NCI-H748 (cell line): ENCODE measurements around the gene ISCA2.

ENCODE experiments used
- DNase-seq: peaks from one replicate; lab custom pipeline; 2025; ENCODE audit not compliant: unreplicated experiment; lab: John Stamatoyannopoulos, UW

Gene ISCA2

GRCh38 chr14:74507840-74508239, 14.3 kb downstream of the ISCA2 start:
- no peak for DNase-seq

GRCh38 chr14:74508292-74508731, 14.7 kb downstream of the ISCA2 start:
- peak; percentile 16 for DNase-seq

GRCh38 chr14:74508844-74509428, 15.4 kb downstream of the ISCA2 start:
- DNase-seq, result no peak

- DNase-seq, result no peak
Measured at GRCh38 chr14:74509587-74510222, 16.1 kb downstream of the ISCA2 start.

- no peak for DNase-seq
Measured at GRCh38 chr14:74510223-74510931, 16.8 kb downstream of the ISCA2 start.

- DNase-seq, result no peak
Measured at GRCh38 chr14:74510959-74511409, 17.4 kb downstream of the ISCA2 start.

- no peak for DNase-seq
Measured at GRCh38 chr14:74511966-74512830, 18.6 kb downstream of the ISCA2 start.

GRCh38 chr14:74514471-74514941, 20.9 kb downstream of the ISCA2 start:
- no peak for DNase-seq

- DNase-seq, result no peak
Measured at GRCh38 chr14:74515891-74516412, 22.4 kb downstream of the ISCA2 start.

- DNase-seq, result no peak
Measured at GRCh38 chr14:74516451-74517160, 23.0 kb downstream of the ISCA2 start.

GRCh38 chr14:74517731-74518130, 24.2 kb downstream of the ISCA2 start:
- no peak for DNase-seq

- DNase-seq, result no peak
Measured at GRCh38 chr14:74518221-74518620, 24.7 kb downstream of the ISCA2 start.

GRCh38 chr14:74519316-74520074, 25.9 kb downstream of the ISCA2 start:
- no peak for DNase-seq

GRCh38 chr14:74521756-74522155, 28.2 kb downstream of the ISCA2 start:
- DNase-seq, result no peak

GRCh38 chr14:74522740-74523139, 29.2 kb downstream of the ISCA2 start:
- no peak for DNase-seq

- DNase-seq, result no peak
Measured at GRCh38 chr14:74524076-74524811, 30.7 kb downstream of the ISCA2 start.

GRCh38 chr14:74524812-74525135, 31.2 kb downstream of the ISCA2 start:
- DNase-seq, result no peak

- no peak for DNase-seq
Measured at GRCh38 chr14:74525361-74525851, 31.8 kb downstream of the ISCA2 start.
